Adipocyte (in vitro differentiated cells): ENCODE measurements around the gene ADGRL3.

Experiments used
- DNase-seq: peaks from one replicate; pipeline ENCODE4 v3.0.0-alpha.2; 2015; ENCODE audit warnings: low read depth
- H3K27me3 ChIP-seq: replicated peaks from 2 replicates; pipeline ENCODE4 v1.7.0; 2013; ENCODE audit warnings: mild to moderate bottlenecking, low read length, moderate library complexity; ENCODE audit not compliant: control insufficient read depth, insufficient read depth
- H3K36me3 ChIP-seq: 2 replicates; pipeline ENCODE4 v1.7.0; 2013; ENCODE audit warnings: low read length, mild to moderate bottlenecking, moderate library complexity; ENCODE audit not compliant: control insufficient read depth, insufficient read depth, severe bottlenecking
- H3K4me1 ChIP-seq: 2 replicates; pipeline ENCODE4 v1.7.0; 2013; ENCODE audit warnings: mild to moderate bottlenecking, low read length, moderate library complexity; ENCODE audit not compliant: control insufficient read depth, insufficient read depth
- H3K4me3 ChIP-seq: 2 replicates; pipeline ENCODE4 v1.7.0; 2013; ENCODE audit warnings: mild to moderate bottlenecking, low read length, moderate library complexity
- H3K9ac ChIP-seq: 2 replicates; pipeline ENCODE4 v1.7.0; 2013; ENCODE audit warnings: mild to moderate bottlenecking, low read length, moderate library complexity
- H3K9me3 ChIP-seq: 2 replicates; pipeline ENCODE4 v1.7.0; 2013; ENCODE audit warnings: mild to moderate bottlenecking, low read length, moderate library complexity; ENCODE audit not compliant: control insufficient read depth

Gene ADGRL3

GRCh38 chr4:61783050-61783449, 582.9 kb downstream of the ADGRL3 start:
- H3K4me1 ChIP-seq = no peaks in the 10 kb centered on the region
- H3K9me3 ChIP-seq = no peaks in the 10 kb centered on the region
- no peak for DNase-seq
- no peak overlapping the region for H3K4me3 ChIP-seq
- no peak overlapping the region for H3K9ac ChIP-seq
- no peaks in the 10 kb centered on the region for H3K36me3 ChIP-seq
- H3K27me3 ChIP-seq = no peaks in the 10 kb centered on the region

- no peaks in the 10 kb centered on the region for H3K4me1 ChIP-seq
- no peaks in the 10 kb centered on the region for H3K27me3 ChIP-seq
- no peak for DNase-seq
- no peak overlapping the region for H3K9ac ChIP-seq
- no peaks in the 10 kb centered on the region for H3K36me3 ChIP-seq
- H3K9me3 ChIP-seq = no peaks in the 10 kb centered on the region
- no peak overlapping the region for H3K4me3 ChIP-seq
Measured at GRCh38 chr4:61785761-61786160, 585.6 kb downstream of the ADGRL3 start.

GRCh38 chr4:61786211-61786610, 586.1 kb downstream of the ADGRL3 start:
- Histone ChIP-seq H3K4me3 (no peak overlapping the region), H3K9ac (no peak overlapping the region), H3K27me3 (no peaks in the 10 kb centered on the region), H3K36me3 (no peaks in the 10 kb centered on the region), H3K4me1 (no peaks in the 10 kb centered on the region), H3K9me3 (no peaks in the 10 kb centered on the region)
- no peak for DNase-seq

- Histone ChIP-seq H3K4me1 (no peaks in the 10 kb centered on the region), H3K9ac (no peak overlapping the region), H3K9me3 (no peaks in the 10 kb centered on the region), H3K4me3 (no peak overlapping the region), H3K36me3 (no peaks in the 10 kb centered on the region), H3K27me3 (no peaks in the 10 kb centered on the region)
- DNase-seq = no peak
Measured at GRCh38 chr4:61795998-61796397, 595.9 kb downstream of the ADGRL3 start.

- Histone ChIP-seq H3K4me1 (no peaks in the 10 kb centered on the region), H3K9me3 (no peaks in the 10 kb centered on the region), H3K4me3 (no peak overlapping the region), H3K9ac (no peak overlapping the region), H3K36me3 (no peaks in the 10 kb centered on the region), H3K27me3 (no peaks in the 10 kb centered on the region)
- no peak for DNase-seq
Measured at GRCh38 chr4:61799794-61800193, 599.7 kb downstream of the ADGRL3 start.

- H3K36me3 ChIP-seq = no peaks in the 10 kb centered on the region
- no peak overlapping the region for H3K4me3 ChIP-seq
- no peaks in the 10 kb centered on the region for H3K4me1 ChIP-seq
- H3K9ac ChIP-seq = no peak overlapping the region
- DNase-seq = no peak
- H3K27me3 ChIP-seq = no peaks in the 10 kb centered on the region
- no peaks in the 10 kb centered on the region for H3K9me3 ChIP-seq
Measured at GRCh38 chr4:61805227-61805626, 605.1 kb downstream of the ADGRL3 start.

GRCh38 chr4:61805979-61806378, 605.9 kb downstream of the ADGRL3 start:
- Histone ChIP-seq H3K27me3 (no peaks in the 10 kb centered on the region), H3K4me3 (no peak overlapping the region), H3K4me1 (no peaks in the 10 kb centered on the region), H3K9me3 (no peaks in the 10 kb centered on the region), H3K36me3 (no peaks in the 10 kb centered on the region), H3K9ac (no peak overlapping the region)
- DNase-seq = no peak

GRCh38 chr4:61812171-61812570, 612.0 kb downstream of the ADGRL3 start:
- Histone ChIP-seq H3K9me3 (no peaks in the 10 kb centered on the region), H3K9ac (no peak overlapping the region), H3K27me3 (no peaks in the 10 kb centered on the region), H3K4me1 (no peaks in the 10 kb centered on the region), H3K36me3 (no peaks in the 10 kb centered on the region), H3K4me3 (no peak overlapping the region)
- no peak for DNase-seq

- H3K4me3 ChIP-seq = no peak overlapping the region
- no peaks in the 10 kb centered on the region for H3K4me1 ChIP-seq
- no peak overlapping the region for H3K9ac ChIP-seq
- no peaks in the 10 kb centered on the region for H3K9me3 ChIP-seq
- H3K36me3 ChIP-seq = no peaks in the 10 kb centered on the region
- H3K27me3 ChIP-seq = no peaks in the 10 kb centered on the region
- no peak for DNase-seq
Measured at GRCh38 chr4:61817071-61817470, 616.9 kb downstream of the ADGRL3 start.

GRCh38 chr4:61820136-61820535, 620.0 kb downstream of the ADGRL3 start:
- Histone ChIP-seq H3K4me3 (no peak overlapping the region), H3K9me3 (no peaks in the 10 kb centered on the region), H3K9ac (no peak overlapping the region), H3K4me1 (no peaks in the 10 kb centered on the region), H3K36me3 (no peaks in the 10 kb centered on the region), H3K27me3 (no peaks in the 10 kb centered on the region)
- DNase-seq = no peak

- no peaks in the 10 kb centered on the region for H3K27me3 ChIP-seq
- H3K9ac ChIP-seq = no peak overlapping the region
- H3K4me3 ChIP-seq = no peak overlapping the region
- DNase-seq = no peak
- no peaks in the 10 kb centered on the region for H3K9me3 ChIP-seq
- H3K4me1 ChIP-seq = no peaks in the 10 kb centered on the region
- H3K36me3 ChIP-seq = no peaks in the 10 kb centered on the region
Measured at GRCh38 chr4:61824454-61824853, 624.3 kb downstream of the ADGRL3 start.

- no peaks in the 10 kb centered on the region for H3K36me3 ChIP-seq
- DNase-seq = no peak
- no peaks in the 10 kb centered on the region for H3K4me1 ChIP-seq
- no peaks in the 10 kb centered on the region for H3K9me3 ChIP-seq
- H3K4me3 ChIP-seq = no peak overlapping the region
- no peak overlapping the region for H3K9ac ChIP-seq
- H3K27me3 ChIP-seq = no peaks in the 10 kb centered on the region
Measured at GRCh38 chr4:61827907-61828391, 627.8 kb downstream of the ADGRL3 start.
